Activated CD4-positive, alpha-beta T cell treated with anti-CD3 and anti-CD28 coated beads, Interleukin-2, amount 10 ng/mL, durations not matched to agents 7 days and 5 days (primary cell): ENCODE data around the gene C1QL2. TPM values are rescaled to one million over a fixed set of nuclear protein-coding genes. Genes with fewer than 3 reads are reported as not detected.

Source experiments
- CTCF ChIA-PET: fragments of 350-600 bp; sonication (Branson Sonifier 250); formaldehyde crosslinking; loops from one replicate; lab custom pipeline; 2021; ENCODE audit warnings: antibody characterized with exemption; lab: Charles Lee
- POLR2A ChIA-PET: fragments of 350-600 bp; sonication (Branson Sonifier 250); formaldehyde crosslinking; loops from one replicate; lab custom pipeline; 2021; ENCODE audit warnings: antibody characterized with exemption; lab: Charles Lee
- DNase-seq: peaks from one replicate; pipeline ENCODE4 v3.0.0-alpha.2; 2020
- H3K27ac Mint-ChIP-seq: one replicate; pipeline ENCODE4 v1.8.0; 2021; ENCODE audit warnings: mild to moderate bottlenecking, moderate library complexity, mixed read lengths
- H3K27me3 Mint-ChIP-seq: one replicate; pipeline ENCODE4 v1.8.0; 2021; ENCODE audit warnings: mixed read lengths
- H3K36me3 Mint-ChIP-seq: one replicate; pipeline ENCODE4 v1.8.0; 2021; ENCODE audit warnings: low read depth, mixed read lengths
- H3K4me1 Mint-ChIP-seq: one replicate; pipeline ENCODE4 v1.8.0; 2021; ENCODE audit warnings: mixed read lengths
- H3K4me3 Mint-ChIP-seq: one replicate; pipeline ENCODE4 v1.8.0; 2021; ENCODE audit warnings: mild to moderate bottlenecking, moderate library complexity, mixed read lengths
- H3K9me3 Mint-ChIP-seq: one replicate; pipeline ENCODE4 v1.8.0; 2021; ENCODE audit warnings: mixed read lengths
- total RNA-seq, 2 experiments: library from RNA; stranded (reverse); gene quantifications; one replicate each; pipeline ENCODE4 v1.2.3, GENCODE V29; 2021

Gene C1QL2
- total RNA-seq, 2 experiments from 2014 or later: not detected

GRCh38 chr2:119195001-119195400, 36.5 kb upstream of the C1QL2 start:
- POLR2A ChIA-PET: no interaction called here
- H3K9me3 Mint-ChIP-seq: no peaks in the 10 kb centered on the region

GRCh38 chr2:119192893-119193292, 34.3 kb upstream of the C1QL2 start:
- H3K27me3 Mint-ChIP-seq: peaks cover 7% of the 10 kb centered on the region
- H3K9me3 Mint-ChIP-seq: no peaks in the 10 kb centered on the region
- no peaks in the 10 kb centered on the region for H3K36me3 Mint-ChIP-seq
- no peak for DNase-seq
- no peak overlapping the region for H3K4me3 Mint-ChIP-seq
- H3K27ac Mint-ChIP-seq: no peak overlapping the region
- ChIA-PET POLR2A (no interaction called here), CTCF (interaction anchor here (1.4 kb wide), 1 partner anchor 228 kb away, joined by 3 read pairs; no protein-coding TSS in a partner anchor)
- no peaks in the 10 kb centered on the region for H3K4me1 Mint-ChIP-seq

More at GRCh38 chr2:119195001-119195400, 36.5 kb upstream of the C1QL2 start:
- Mint-ChIP-seq H3K36me3 (no peaks in the 10 kb centered on the region), H3K27ac (no peak overlapping the region), H3K27me3 (peaks cover 7% of the 10 kb centered on the region), H3K4me1 (no peaks in the 10 kb centered on the region), H3K4me3 (no peak overlapping the region)
- CTCF ChIA-PET: interaction anchor here (0.6 kb wide), 1 partner anchor 1124 kb away, joined by 3 read pairs; no protein-coding TSS in a partner anchor
- no peak for DNase-seq

- CTCF ChIA-PET: no interaction called here
- H3K27me3 Mint-ChIP-seq: peaks cover 4% of the 10 kb centered on the region
- H3K4me1 Mint-ChIP-seq: no peaks in the 10 kb centered on the region
- H3K9me3 Mint-ChIP-seq: no peaks in the 10 kb centered on the region
- DNase-seq: no peak
- no peak overlapping the region for H3K27ac Mint-ChIP-seq
- no peak overlapping the region for H3K4me3 Mint-ChIP-seq
- no peaks in the 10 kb centered on the region for H3K36me3 Mint-ChIP-seq
- POLR2A ChIA-PET: no interaction called here
Observed at GRCh38 chr2:119190321-119191111, 32.0 kb upstream of the C1QL2 start.

- Mint-ChIP-seq H3K36me3 (no peaks in the 10 kb centered on the region), H3K27me3 (peaks cover 3% of the 10 kb centered on the region), H3K4me3 (no peak overlapping the region), H3K9me3 (no peaks in the 10 kb centered on the region), H3K27ac (no peak overlapping the region), H3K4me1 (no peaks in the 10 kb centered on the region)
- no peak for DNase-seq
- ChIA-PET POLR2A (no interaction called here), CTCF (interaction anchor here (0.9 kb wide), 1 partner anchor 14 kb away, joined by 3 read pairs; no protein-coding TSS in a partner anchor)
Observed at GRCh38 chr2:119184512-119184911, 26.0 kb upstream of the C1QL2 start.

DNA sequence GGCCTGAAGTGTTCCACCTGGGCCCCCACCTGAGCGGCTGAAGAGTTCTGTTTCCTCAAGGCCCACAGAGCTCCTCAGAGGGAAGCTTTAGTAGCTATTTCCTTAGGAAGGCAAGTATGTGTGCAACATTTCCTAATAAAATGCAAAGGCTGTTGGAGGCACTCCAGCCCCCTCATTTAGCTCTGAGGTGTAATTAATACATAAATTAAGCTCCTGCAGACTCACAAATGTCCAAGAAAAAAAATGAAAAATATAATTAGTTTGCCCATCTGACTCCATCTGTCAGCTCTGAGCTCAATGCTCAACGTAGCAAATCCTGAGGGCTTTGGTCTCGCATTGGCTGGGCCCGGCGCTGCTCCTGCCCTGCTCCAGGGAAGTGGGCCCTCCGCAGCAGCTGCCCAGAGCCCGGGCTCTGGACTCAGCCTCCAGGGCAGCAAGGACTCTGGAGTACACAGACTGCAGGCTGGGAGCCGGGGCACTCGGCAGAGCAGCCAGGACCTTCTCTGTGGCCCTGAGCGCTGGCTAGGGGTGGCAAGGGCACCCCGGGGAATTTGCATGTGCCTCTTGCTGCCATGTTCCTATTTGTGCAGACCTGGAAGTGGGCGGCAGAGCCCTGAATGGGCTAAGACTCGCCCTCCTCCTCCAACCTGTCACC, 23.4 kb upstream of the C1QL2 start:
- Mint-ChIP-seq H3K36me3 (no peaks in the 10 kb centered on the region), H3K27ac (no peak overlapping the region), H3K9me3 (no peaks in the 10 kb centered on the region), H3K4me1 (no peaks in the 10 kb centered on the region), H3K27me3 (peaks cover 3% of the 10 kb centered on the region), H3K4me3 (no peak overlapping the region)
- CTCF ChIA-PET: interaction anchor here (1.0 kb wide), 1 partner anchor 10 kb away, joined by 3 read pairs; no protein-coding TSS in a partner anchor
- DNase-seq: no peak
- POLR2A ChIA-PET: no interaction called here

DNA sequence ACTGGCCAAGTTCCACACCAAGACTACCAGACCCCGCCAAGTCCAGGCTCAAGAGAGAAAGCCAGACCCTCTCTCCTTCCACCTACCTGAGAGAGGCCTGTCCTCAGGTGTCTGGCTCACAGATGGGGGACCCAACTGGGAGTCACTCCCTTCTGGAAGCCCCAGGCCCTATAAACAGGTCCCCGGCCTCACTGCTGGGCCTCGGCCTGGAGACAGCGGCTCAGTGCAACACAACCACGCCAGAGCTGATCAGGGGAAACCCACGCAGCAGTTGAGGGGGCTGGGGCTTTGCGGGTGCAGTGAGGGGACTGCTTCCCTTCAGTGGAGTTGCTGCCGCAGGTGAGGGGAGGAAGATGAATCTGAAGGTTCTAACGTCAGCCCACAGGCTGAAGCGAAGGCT, 22.8 kb upstream of the C1QL2 start:
- H3K9me3 Mint-ChIP-seq: no peaks in the 10 kb centered on the region
- no peaks in the 10 kb centered on the region for H3K36me3 Mint-ChIP-seq
- CTCF ChIA-PET: interaction anchor here (1.0 kb wide), 1 partner anchor 10 kb away, joined by 3 read pairs; no protein-coding TSS in a partner anchor
- H3K27me3 Mint-ChIP-seq: peaks cover 3% of the 10 kb centered on the region
- POLR2A ChIA-PET: no interaction called here
- no peak overlapping the region for H3K27ac Mint-ChIP-seq
- DNase-seq: no peak
- no peak overlapping the region for H3K4me3 Mint-ChIP-seq
- no peaks in the 10 kb centered on the region for H3K4me1 Mint-ChIP-seq

GRCh38 chr2:119180892-119181291, 22.3 kb upstream of the C1QL2 start:
- ChIA-PET CTCF (no interaction called here), POLR2A (no interaction called here)
- no peaks in the 10 kb centered on the region for H3K4me1 Mint-ChIP-seq
- H3K27me3 Mint-ChIP-seq: peaks cover 2% of the 10 kb centered on the region
- no peaks in the 10 kb centered on the region for H3K9me3 Mint-ChIP-seq
- no peak overlapping the region for H3K27ac Mint-ChIP-seq
- H3K4me3 Mint-ChIP-seq: no peak overlapping the region
- H3K36me3 Mint-ChIP-seq: no peaks in the 10 kb centered on the region
- no peak for DNase-seq

DNA sequence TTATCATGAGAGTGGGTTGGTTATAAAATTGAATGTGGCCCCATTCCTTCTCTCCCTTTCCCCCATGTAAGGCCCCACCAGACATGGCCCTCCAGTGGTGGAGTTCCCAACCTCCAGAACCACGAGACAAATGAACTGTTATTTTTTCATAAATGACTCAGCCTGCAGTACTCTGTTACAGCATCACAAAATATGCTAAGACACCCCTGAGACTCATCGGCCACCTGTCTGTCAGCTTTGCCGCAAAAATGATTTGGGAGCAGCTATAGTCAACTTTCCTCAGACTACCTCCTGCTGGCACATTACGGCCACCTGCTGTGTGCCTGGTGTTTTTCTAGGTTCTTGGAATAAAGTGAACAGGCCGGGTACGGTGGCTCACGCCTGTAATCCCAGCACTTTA, 21.4 kb upstream of the C1QL2 start:
- CTCF ChIA-PET: no interaction called here
- peaks cover 2% of the 10 kb centered on the region for H3K27me3 Mint-ChIP-seq
- DNase-seq: no peak

GRCh38 chr2:119179202-119179601, 20.7 kb upstream of the C1QL2 start:
- Mint-ChIP-seq H3K27ac (no peak overlapping the region), H3K4me1 (no peaks in the 10 kb centered on the region), H3K27me3 (peaks cover 2% of the 10 kb centered on the region), H3K36me3 (no peaks in the 10 kb centered on the region), H3K4me3 (no peak overlapping the region), H3K9me3 (no peaks in the 10 kb centered on the region)
- POLR2A ChIA-PET: no interaction called here
- CTCF ChIA-PET: no interaction called here
- no peak for DNase-seq

More for the DNA sequence above, 21.4 kb upstream of the C1QL2 start:
- no peaks in the 10 kb centered on the region for H3K4me1 Mint-ChIP-seq
- no peaks in the 10 kb centered on the region for H3K36me3 Mint-ChIP-seq
- no peaks in the 10 kb centered on the region for H3K9me3 Mint-ChIP-seq
- no peak overlapping the region for H3K27ac Mint-ChIP-seq
- POLR2A ChIA-PET: no interaction called here
- no peak overlapping the region for H3K4me3 Mint-ChIP-seq

DNA sequence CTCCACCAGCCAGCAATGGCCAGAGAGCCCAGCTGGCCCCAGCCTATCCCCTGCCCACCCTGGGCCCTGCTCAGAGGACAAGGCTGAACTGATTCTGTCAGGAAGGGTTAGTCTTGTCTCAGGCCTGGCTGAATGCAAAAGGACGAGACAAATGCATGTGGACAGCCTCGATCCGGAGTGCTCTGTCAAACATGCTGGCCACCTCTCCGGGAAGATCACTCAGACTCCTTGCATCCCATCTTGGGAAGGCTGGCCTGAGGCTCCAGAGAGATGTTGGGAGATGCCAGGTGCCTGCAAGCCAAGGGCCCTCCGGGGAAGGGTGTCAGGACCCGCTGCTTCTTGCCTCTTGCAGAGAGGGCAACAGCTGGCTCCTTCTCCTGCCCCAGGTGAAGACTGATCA, 20.2 kb upstream of the C1QL2 start:
- Mint-ChIP-seq H3K27ac (no peak overlapping the region), H3K4me3 (no peak overlapping the region), H3K4me1 (no peaks in the 10 kb centered on the region), H3K36me3 (no peaks in the 10 kb centered on the region), H3K27me3 (no peaks in the 10 kb centered on the region), H3K9me3 (no peaks in the 10 kb centered on the region)
- CTCF ChIA-PET: no interaction called here
- POLR2A ChIA-PET: no interaction called here
- DNase-seq: no peak

DNA sequence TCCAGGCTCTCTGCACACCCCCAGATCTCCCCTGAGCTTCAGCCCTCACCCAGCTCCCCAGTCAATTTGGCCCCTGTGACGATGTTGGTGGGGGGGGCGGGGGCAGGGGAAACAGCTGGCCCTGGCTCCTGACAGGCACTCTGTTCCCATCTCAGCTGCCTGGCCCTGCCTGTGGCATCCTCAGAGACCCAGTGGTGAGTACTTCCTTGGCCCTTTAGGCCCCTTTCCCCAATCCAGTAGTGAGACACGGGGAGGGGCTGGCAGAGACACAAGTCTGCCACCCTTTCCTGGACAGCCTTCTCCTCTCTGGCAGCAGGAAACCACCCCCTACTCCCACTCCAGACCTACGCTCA, 19.3 kb upstream of the C1QL2 start:
- Mint-ChIP-seq H3K9me3 (no peaks in the 10 kb centered on the region), H3K27me3 (no peaks in the 10 kb centered on the region), H3K4me3 (no peak overlapping the region), H3K4me1 (no peaks in the 10 kb centered on the region), H3K27ac (no peak overlapping the region), H3K36me3 (no peaks in the 10 kb centered on the region)
- ChIA-PET POLR2A (no interaction called here), CTCF (no interaction called here)
- DNase-seq: no peak

GRCh38 chr2:119177171-119177837, 18.8 kb upstream of the C1QL2 start:
- no peak overlapping the region for H3K27ac Mint-ChIP-seq
- H3K27me3 Mint-ChIP-seq: no peaks in the 10 kb centered on the region
- ChIA-PET CTCF (interaction anchor here (2.5 kb wide), 1 partner anchor 295 kb away, joined by 11 read pairs; no protein-coding TSS in a partner anchor), POLR2A (no interaction called here)
- no peak for DNase-seq
- H3K9me3 Mint-ChIP-seq: no peaks in the 10 kb centered on the region
- H3K36me3 Mint-ChIP-seq: no peaks in the 10 kb centered on the region
- H3K4me1 Mint-ChIP-seq: no peaks in the 10 kb centered on the region
- H3K4me3 Mint-ChIP-seq: no peak overlapping the region

DNA sequence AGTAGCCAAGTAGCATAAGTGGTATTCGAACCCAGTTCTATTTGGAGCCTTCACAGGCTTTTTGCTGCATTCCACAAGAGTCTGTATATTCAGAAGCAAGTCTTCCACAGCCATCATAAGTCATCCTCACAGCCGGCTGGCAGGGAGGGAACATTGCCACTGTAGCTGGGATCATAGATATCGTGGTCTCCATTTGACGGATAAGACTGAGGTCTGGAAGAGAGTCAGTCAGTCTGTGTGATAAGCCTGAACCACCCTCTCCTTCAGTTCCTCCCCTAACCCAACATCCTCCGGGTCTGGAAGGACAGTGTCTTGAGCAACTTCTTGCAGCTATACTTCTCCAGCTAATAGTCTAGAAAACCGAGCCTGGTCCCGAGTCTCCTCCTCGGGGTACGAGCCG, 17.0 kb upstream of the C1QL2 start:
- Mint-ChIP-seq H3K27me3 (no peaks in the 10 kb centered on the region), H3K4me1 (no peaks in the 10 kb centered on the region), H3K9me3 (no peaks in the 10 kb centered on the region), H3K4me3 (no peak overlapping the region), H3K36me3 (no peaks in the 10 kb centered on the region), H3K27ac (no peak overlapping the region)
- no peak for DNase-seq
- POLR2A ChIA-PET: no interaction called here
- CTCF ChIA-PET: interaction anchor here (2.5 kb wide), 1 partner anchor 293 kb away, joined by 11 read pairs; no protein-coding TSS in a partner anchor
